ENCODE data around the gene RAB5B. TPM values are rescaled to one million over a fixed set of nuclear protein-coding genes. Genes with fewer than 3 reads are reported as not detected.

Gene RAB5B
- total RNA-seq, 3 donors from 2014 or later (not counting 1 experiment from before 2014, with no cell fraction given), result 69.4 to 80.0 (median 78.2) TPM

GRCh38 chr12:55934773-55935172, 39.1 kb upstream of the RAB5B start:
- no peak for ATAC-seq
- Mint-ChIP-seq H3K4me3 (no peak overlapping the region), H3K4me1 (peaks cover 28 to 34% of the 10 kb centered on the region in 2 donors), H3K36me3 (no peaks in the 10 kb centered on the region), H3K9me3 (no peaks in the 10 kb centered on the region), H3K27me3 (ENCODE audit: low read depth in 2 of 2) (no peaks in the 10 kb centered on the region), H3K27ac (no peak overlapping the region)
- H3K4me3 ChIP-seq (ENCODE audit: low read length), result no peak overlapping the region
- WGBS (ENCODE audit: insufficient coverage), result 100% methylated on average over 1 of the region's 1 CpG
- peaks cover 30% of the 10 kb centered on the region for H3K36me3 ChIP-seq (ENCODE audit: control insufficient read depth, insufficient read depth, low read length)
- no peaks in the 10 kb centered on the region for H3K27me3 ChIP-seq (ENCODE audit: control insufficient read depth, insufficient read depth, low read length)
- peaks cover 32% of the 10 kb centered on the region for H3K4me1 ChIP-seq (ENCODE audit: control insufficient read depth, insufficient read depth, low read length)
- TF ChIP-seq, protein P1, sequence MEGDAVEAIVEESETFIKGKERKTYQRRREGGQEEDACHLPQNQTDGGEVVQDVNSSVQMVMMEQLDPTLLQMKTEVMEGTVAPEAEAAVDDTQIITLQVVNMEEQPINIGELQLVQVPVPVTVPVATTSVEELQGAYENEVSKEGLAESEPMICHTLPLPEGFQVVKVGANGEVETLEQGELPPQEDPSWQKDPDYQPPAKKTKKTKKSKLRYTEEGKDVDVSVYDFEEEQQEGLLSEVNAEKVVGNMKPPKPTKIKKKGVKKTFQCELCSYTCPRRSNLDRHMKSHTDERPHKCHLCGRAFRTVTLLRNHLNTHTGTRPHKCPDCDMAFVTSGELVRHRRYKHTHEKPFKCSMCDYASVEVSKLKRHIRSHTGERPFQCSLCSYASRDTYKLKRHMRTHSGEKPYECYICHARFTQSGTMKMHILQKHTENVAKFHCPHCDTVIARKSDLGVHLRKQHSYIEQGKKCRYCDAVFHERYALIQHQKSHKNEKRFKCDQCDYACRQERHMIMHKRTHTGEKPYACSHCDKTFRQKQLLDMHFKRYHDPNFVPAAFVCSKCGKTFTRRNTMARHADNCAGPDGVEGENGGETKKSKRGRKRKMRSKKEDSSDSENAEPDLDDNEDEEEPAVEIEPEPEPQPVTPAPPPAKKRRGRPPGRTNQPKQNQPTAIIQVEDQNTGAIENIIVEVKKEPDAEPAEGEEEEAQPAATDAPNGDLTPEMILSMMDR (IDR thresholded peaks at IDR 0.05), result no peak
- no peak overlapping the region for H3K27ac ChIP-seq (ENCODE audit: low read length)
- no peaks in the 10 kb centered on the region for H3K9me3 ChIP-seq (ENCODE audit: control insufficient read depth, insufficient read depth, low read length)
- intact Hi-C loops (cut with micrococcal nuclease), result loop anchor here (5.0 kb wide), 1 partner anchor 207 kb away; the partner anchor contains the start of gene CD63
- no peak for DNase-seq

DNA sequence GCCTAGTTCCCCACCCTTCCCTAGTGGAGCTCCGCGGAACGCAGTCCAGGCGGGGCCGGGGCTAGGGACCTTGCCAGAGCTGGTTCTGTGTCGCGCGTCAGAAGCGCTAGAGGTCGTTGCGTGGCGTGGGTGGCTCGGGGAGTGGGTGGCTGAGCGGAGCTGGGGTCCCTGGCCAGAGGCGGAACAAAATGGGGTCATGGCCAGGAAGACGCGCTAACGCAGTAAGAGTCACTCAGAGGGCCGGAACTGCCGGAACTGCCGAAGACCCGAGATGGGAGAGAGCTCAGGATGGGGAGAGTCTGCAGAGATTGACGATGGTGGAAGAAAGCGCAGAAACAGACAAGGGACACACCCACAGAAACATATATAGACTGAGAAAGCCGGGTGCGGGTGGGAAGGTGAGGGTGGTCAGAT, 38.1 kb upstream of the RAB5B start:
- WGBS (ENCODE audit: insufficient coverage), result 97% methylated on average over 24 of the region's 26 CpGs
- H3K4me3 ChIP-seq (ENCODE audit: low read length), result no peak overlapping the region

GRCh38 chr12:55937981-55938380, 35.9 kb upstream of the RAB5B start:
- Histone ChIP-seq H3K27ac (ENCODE audit: low read length) (no peak overlapping the region), H3K36me3 (ENCODE audit: control insufficient read depth, insufficient read depth, low read length) (peaks cover 55% of the 10 kb centered on the region), H3K4me1 (ENCODE audit: control insufficient read depth, insufficient read depth, low read length) (peaks cover 16% of the 10 kb centered on the region), H3K27me3 (ENCODE audit: control insufficient read depth, insufficient read depth, low read length) (no peaks in the 10 kb centered on the region), H3K4me3 (ENCODE audit: low read length) (no peak overlapping the region), H3K9me3 (ENCODE audit: control insufficient read depth, insufficient read depth, low read length) (no peaks in the 10 kb centered on the region)
- WGBS (ENCODE audit: insufficient coverage), result no CpG with 5 or more reads among the region's 2 CpGs
- no peaks in the 10 kb centered on the region for H3K9me3 Mint-ChIP-seq
- H3K4me1 Mint-ChIP-seq, result peaks cover 15 to 18% of the 10 kb centered on the region in 2 donors
- no peak for ATAC-seq
- no peak for DNase-seq
- TF ChIP-seq, protein P1 (IDR thresholded peaks at IDR 0.05), result no peak
- no peak overlapping the region for H3K27ac Mint-ChIP-seq
- intact Hi-C loops (cut with micrococcal nuclease), result no loop called here
- no peak overlapping the region for H3K4me3 Mint-ChIP-seq
- H3K27me3 Mint-ChIP-seq (ENCODE audit: low read depth in 2 of 2), result no peaks in the 10 kb centered on the region
- peaks cover 12% of the 10 kb centered on the region for H3K36me3 Mint-ChIP-seq

More for the DNA sequence above, 38.1 kb upstream of the RAB5B start:
- no peaks in the 10 kb centered on the region for H3K27me3 Mint-ChIP-seq (ENCODE audit: low read depth in 2 of 2)
- no peaks in the 10 kb centered on the region for H3K36me3 Mint-ChIP-seq
- DNase-seq, result peak in 1 of 2 donors; percentile 52
- Histone ChIP-seq H3K9me3 (ENCODE audit: control insufficient read depth, insufficient read depth, low read length) (no peaks in the 10 kb centered on the region), H3K27ac (ENCODE audit: low read length) (no peak overlapping the region), H3K4me1 (ENCODE audit: control insufficient read depth, insufficient read depth, low read length) (peaks cover 33% of the 10 kb centered on the region), H3K27me3 (ENCODE audit: control insufficient read depth, insufficient read depth, low read length) (no peaks in the 10 kb centered on the region), H3K36me3 (ENCODE audit: control insufficient read depth, insufficient read depth, low read length) (peaks cover 34% of the 10 kb centered on the region)
- peak overlapping the region in 1 of 2 donors; percentile 4 for H3K27ac Mint-ChIP-seq
- TF ChIP-seq, protein P1 (IDR thresholded peaks at IDR 0.05), result no peak
- no peaks in the 10 kb centered on the region for H3K9me3 Mint-ChIP-seq
- ATAC-seq, result no peak
- intact Hi-C loops (cut with micrococcal nuclease), result no loop called here
- peak overlapping the region; percentile 31 for H3K4me3 Mint-ChIP-seq
- peaks cover 28 to 33% of the 10 kb centered on the region in 2 donors for H3K4me1 Mint-ChIP-seq

All from natural killer cell (primary cell).